Activated CD8-positive, alpha-beta T cell treated with anti-CD3 and anti-CD28 coated beads, Interleukin-2, amount 10 ng/mL, durations not matched to agents 7 days and 5 days (primary cell): Measurements from ENCODE around the gene ARTN. TPM values are rescaled to one million over a fixed set of nuclear protein-coding genes. Genes with fewer than 3 reads are reported as not detected.

ENCODE experiments used
- ATAC-seq: fragments of 150-1000 bp; cut with Tn5 transposase; one replicate; pipeline ENCODE4 v1.10.0; 2021; ENCODE audit warnings: moderate library complexity
- CTCF ChIA-PET: fragments of 350-600 bp; sonication (Branson Sonifier 250); formaldehyde crosslinking; loops from one replicate; lab custom pipeline; 2021; ENCODE audit warnings: antibody characterized with exemption; lab: Charles Lee
- POLR2A ChIA-PET: fragments of 350-600 bp; sonication (Branson Sonifier 250); formaldehyde crosslinking; loops from one replicate; lab custom pipeline; 2021; ENCODE audit warnings: antibody characterized with exemption; lab: Charles Lee
- DNase-seq: peaks from one replicate; pipeline ENCODE4 v3.0.0-alpha.2; 2020
- H3K27ac Mint-ChIP-seq: one replicate; pipeline ENCODE4 v1.8.0; 2021; ENCODE audit warnings: mild to moderate bottlenecking, mixed read lengths
- H3K27me3 Mint-ChIP-seq: one replicate; pipeline ENCODE4 v1.8.0; 2021; ENCODE audit warnings: low read depth, mixed read lengths
- H3K36me3 Mint-ChIP-seq: one replicate; pipeline ENCODE4 v1.8.0; 2021; ENCODE audit warnings: low read depth, mixed read lengths
- H3K4me1 Mint-ChIP-seq: one replicate; pipeline ENCODE4 v1.8.0; 2021; ENCODE audit warnings: low read depth, mixed read lengths
- H3K4me3 Mint-ChIP-seq: one replicate; pipeline ENCODE4 v1.8.0; 2021; ENCODE audit warnings: mild to moderate bottlenecking, mixed read lengths
- H3K9me3 Mint-ChIP-seq: one replicate; pipeline ENCODE4 v1.8.0; 2022; ENCODE audit warnings: mixed read lengths; ENCODE audit not compliant: insufficient read depth
- total RNA-seq, 2 experiments: library from RNA; stranded (reverse); gene quantifications; one replicate each; pipeline ENCODE4 v1.2.3, GENCODE V29; 2021

The ARTN gene
- total RNA-seq, 2 experiments from 2014 or later, result 0.23 to 0.68 TPM

- Mint-ChIP-seq H3K36me3 (peaks cover 25% of the 10 kb centered on the region), H3K9me3 (no peaks in the 10 kb centered on the region)
Measured at GRCh38 chr1:43980255-43981134, 46.9 kb downstream of the ARTN start.

GRCh38 chr1:43981135-43981491 is 47.5 kb downstream of the ARTN start:
- H3K9me3 Mint-ChIP-seq, result no peaks in the 10 kb centered on the region
- peaks cover 22% of the 10 kb centered on the region for H3K36me3 Mint-ChIP-seq
- ChIA-PET POLR2A (no interaction called here), CTCF (no interaction called here)
- no peak for ATAC-seq
- H3K4me1 Mint-ChIP-seq, result peaks cover 36% of the 10 kb centered on the region
- H3K4me3 Mint-ChIP-seq, result no peak overlapping the region
- no peak overlapping the region for H3K27ac Mint-ChIP-seq
- no peak for DNase-seq
- no peaks in the 10 kb centered on the region for H3K27me3 Mint-ChIP-seq

More at GRCh38 chr1:43980255-43981134, 46.9 kb downstream of the ARTN start:
- ATAC-seq (no peak), DNase-seq (no peak)
- CTCF ChIA-PET, result no interaction called here
- Mint-ChIP-seq H3K27ac (peak overlapping the region; percentile 88), H3K27me3 (no peaks in the 10 kb centered on the region), H3K4me3 (peak overlapping the region; percentile 83), H3K4me1 (peaks cover 41% of the 10 kb centered on the region)
- POLR2A ChIA-PET, result no interaction called here

GRCh38 chr1:43981636-43982035 is 48.0 kb downstream of the ARTN start:
- peaks cover 18% of the 10 kb centered on the region for H3K36me3 Mint-ChIP-seq
- H3K4me3 Mint-ChIP-seq, result no peak overlapping the region
- DNase-seq, result no peak
- H3K27ac Mint-ChIP-seq, result no peak overlapping the region
- CTCF ChIA-PET, result no interaction called here
- POLR2A ChIA-PET, result no interaction called here
- no peak for ATAC-seq
- H3K9me3 Mint-ChIP-seq, result no peaks in the 10 kb centered on the region
- no peaks in the 10 kb centered on the region for H3K27me3 Mint-ChIP-seq
- H3K4me1 Mint-ChIP-seq, result peaks cover 31% of the 10 kb centered on the region

DNA sequence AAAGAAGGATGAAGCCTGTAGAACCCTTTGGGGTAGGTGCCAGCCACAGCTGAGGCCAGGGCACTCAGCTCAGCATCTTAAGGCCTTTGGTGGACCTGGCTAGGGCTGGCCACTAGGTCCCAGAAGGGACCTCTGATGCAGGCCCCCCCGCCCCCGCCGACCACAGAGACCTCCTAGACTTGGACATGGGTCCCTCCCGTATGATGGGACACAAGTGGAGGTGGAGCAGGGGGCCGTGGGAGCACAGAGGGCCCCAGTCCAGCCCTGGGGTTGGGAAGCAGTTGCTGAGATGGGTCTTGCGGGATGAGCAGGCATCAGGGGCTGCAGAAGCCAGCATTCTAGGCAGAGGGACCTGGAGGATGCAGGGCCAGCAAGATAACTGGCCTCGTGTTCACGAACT is 48.6 kb downstream of the ARTN start:
- ChIA-PET POLR2A (no interaction called here), CTCF (no interaction called here)
- no peak for ATAC-seq
- peaks cover 25% of the 10 kb centered on the region for H3K4me1 Mint-ChIP-seq
- H3K36me3 Mint-ChIP-seq, result peaks cover 12% of the 10 kb centered on the region
- H3K4me3 Mint-ChIP-seq, result no peak overlapping the region
- no peak overlapping the region for H3K27ac Mint-ChIP-seq
- DNase-seq, result no peak
- no peaks in the 10 kb centered on the region for H3K27me3 Mint-ChIP-seq
- no peaks in the 10 kb centered on the region for H3K9me3 Mint-ChIP-seq

- H3K36me3 Mint-ChIP-seq, result peaks cover 6% of the 10 kb centered on the region
- ChIA-PET POLR2A (no interaction called here), CTCF (no interaction called here)
- H3K27me3 Mint-ChIP-seq, result no peaks in the 10 kb centered on the region
- H3K9me3 Mint-ChIP-seq, result no peaks in the 10 kb centered on the region
- ATAC-seq, result no peak
- H3K27ac Mint-ChIP-seq, result no peak overlapping the region
- peaks cover 19% of the 10 kb centered on the region for H3K4me1 Mint-ChIP-seq
- DNase-seq, result no peak
- H3K4me3 Mint-ChIP-seq, result no peak overlapping the region
Measured at GRCh38 chr1:43982808-43983207, 49.2 kb downstream of the ARTN start.

- Mint-ChIP-seq H3K27me3 (no peaks in the 10 kb centered on the region), H3K27ac (no peak overlapping the region), H3K4me3 (no peak overlapping the region), H3K36me3 (peaks cover 2% of the 10 kb centered on the region), H3K4me1 (peaks cover 15% of the 10 kb centered on the region), H3K9me3 (no peaks in the 10 kb centered on the region)
- DNase-seq (no peak), ATAC-seq (no peak)
- POLR2A ChIA-PET, result no interaction called here
- CTCF ChIA-PET, result no interaction called here
Measured at GRCh38 chr1:43983253-43983899, 49.8 kb downstream of the ARTN start.

DNA sequence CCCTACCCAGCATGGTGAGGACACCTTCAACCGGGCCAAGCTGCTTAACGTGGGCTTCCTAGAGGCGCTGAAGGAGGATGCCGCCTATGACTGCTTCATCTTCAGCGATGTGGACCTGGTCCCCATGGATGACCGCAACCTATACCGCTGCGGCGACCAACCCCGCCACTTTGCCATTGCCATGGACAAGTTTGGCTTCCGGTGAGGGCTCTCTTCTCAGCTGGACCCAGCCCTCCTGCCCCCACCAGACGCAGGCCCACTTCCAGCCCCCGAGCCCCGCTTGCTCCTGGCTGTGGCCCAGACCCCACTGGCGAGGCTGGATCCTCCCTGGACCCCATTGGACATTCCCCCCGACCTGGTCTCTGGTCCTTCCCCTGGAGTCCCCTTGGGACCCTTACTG is 51.3 kb downstream of the ARTN start:
- Mint-ChIP-seq H3K4me3 (no peak overlapping the region), H3K27me3 (no peaks in the 10 kb centered on the region), H3K27ac (no peak overlapping the region), H3K9me3 (no peaks in the 10 kb centered on the region), H3K4me1 (peaks cover 9% of the 10 kb centered on the region), H3K36me3 (peaks cover under 1% of the 10 kb centered on the region)
- ATAC-seq, result no peak
- POLR2A ChIA-PET, result no interaction called here
- DNase-seq, result no peak
- CTCF ChIA-PET, result no interaction called here

- Mint-ChIP-seq H3K27me3 (no peaks in the 10 kb centered on the region), H3K4me3 (no peak overlapping the region), H3K27ac (no peak overlapping the region), H3K36me3 (no peaks in the 10 kb centered on the region), H3K9me3 (no peaks in the 10 kb centered on the region), H3K4me1 (peaks cover 4% of the 10 kb centered on the region)
- DNase-seq (no peak), ATAC-seq (no peak)
- ChIA-PET CTCF (no interaction called here), POLR2A (no interaction called here)
Measured at GRCh38 chr1:43985984-43986595, 52.5 kb downstream of the ARTN start.

GRCh38 chr1:43986712-43987111 is 53.1 kb downstream of the ARTN start:
- CTCF ChIA-PET, result no interaction called here
- no peaks in the 10 kb centered on the region for H3K36me3 Mint-ChIP-seq
- H3K9me3 Mint-ChIP-seq, result no peaks in the 10 kb centered on the region
- ATAC-seq (no peak), DNase-seq (no peak)
- H3K27me3 Mint-ChIP-seq, result no peaks in the 10 kb centered on the region
- no peak overlapping the region for H3K27ac Mint-ChIP-seq
- POLR2A ChIA-PET, result no interaction called here
- H3K4me3 Mint-ChIP-seq, result no peak overlapping the region
- peaks cover 10% of the 10 kb centered on the region for H3K4me1 Mint-ChIP-seq

Other genes starting within 250 kb of the ARTN start
- 10 to 100 TPM; 20.4 to 23.3 TPM for gene ST3GAL3, start 226.3 kb upstream of the ARTN start, total RNA-seq
- 10 to 100 TPM; 23.7 to 24.5 TPM for gene IPO13, start 13.1 kb downstream of the ARTN start, total RNA-seq
- gene DPH2, start 36.2 kb downstream of the ARTN start, total RNA-seq, result 10 to 100 TPM; 32.4 to 32.9 TPM
- gene ATP6V0B, start 41.2 kb downstream of the ARTN start, total RNA-seq, result 100 to 1,000 TPM; 116 to 117 TPM
- gene B4GALT2, start 45.4 kb downstream of the ARTN start, total RNA-seq, result 10 to 100 TPM; 20.1 to 20.2 TPM
- 1 to 10 TPM; 1.1 to 1.3 TPM for gene CCDC24, start 57.8 kb downstream of the ARTN start, total RNA-seq
- 1 to 10 TPM; 1.9 to 2.3 TPM for gene SLC6A9, start 97.7 kb downstream of the ARTN start, total RNA-seq
- gene KLF17, start 185.0 kb downstream of the ARTN start, total RNA-seq, result not detected
- not detected for gene KLF18, start 207.8 kb downstream of the ARTN start, total RNA-seq